NCI-H2196 treated with DMSO at 0.1 percent for 48 hours (cell line): ENCODE data around the gene SGMS1.
"Not testable (repeated sequence)": the region's sequence is repeated elsewhere in the genome, so short reads cannot be mapped to it uniquely, and the experiment has no call there.

Experiments used
- DNase-seq: peaks from one replicate; lab custom pipeline; 2025; ENCODE audit not compliant: unreplicated experiment; lab: John Stamatoyannopoulos, UW

The SGMS1 gene

DNA sequence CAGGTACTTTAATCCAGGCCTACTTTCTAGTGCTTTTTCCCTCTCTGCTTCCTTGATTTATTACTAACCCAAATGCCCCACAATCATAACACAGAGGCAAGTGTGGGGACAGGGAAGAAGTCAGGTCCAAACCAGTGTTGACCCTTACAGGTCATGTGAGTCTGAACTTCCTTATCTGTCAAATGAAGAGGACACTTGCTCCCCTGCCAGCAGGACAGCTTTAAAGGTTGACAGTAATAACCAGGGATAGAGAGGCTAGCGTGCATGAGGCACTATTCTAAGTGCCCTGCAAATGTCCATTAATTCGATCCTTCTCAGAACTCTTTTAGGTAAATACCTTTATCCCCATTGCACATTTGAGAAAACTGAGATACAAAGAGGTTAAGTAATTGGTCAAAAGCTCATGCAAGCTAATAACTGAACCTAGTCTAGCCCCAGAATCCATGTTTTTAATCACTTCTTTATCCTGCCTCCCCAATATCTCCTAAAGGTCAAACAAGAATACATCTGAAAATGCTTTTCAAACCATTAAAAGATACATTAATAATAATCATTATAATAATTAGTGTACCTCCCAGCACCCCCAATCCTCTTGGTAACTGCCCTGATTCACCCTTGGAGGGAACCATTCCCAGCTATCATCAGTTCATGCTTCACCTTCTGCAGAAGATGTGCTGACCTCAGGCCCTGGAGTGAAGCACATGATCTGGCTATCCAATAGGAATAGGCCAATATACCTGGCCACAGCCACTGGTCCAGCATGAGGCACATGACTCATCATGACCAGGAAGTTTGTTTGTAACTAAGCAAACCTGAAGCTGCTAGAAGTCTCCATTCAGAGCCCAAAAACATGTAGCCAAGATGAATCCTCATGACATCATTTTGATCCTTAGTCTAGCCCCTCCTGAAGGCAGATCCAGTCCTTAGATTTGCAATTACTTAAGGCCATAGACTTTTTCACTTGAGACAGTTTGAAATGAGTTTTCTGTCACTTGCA is 40.7 kb downstream of the SGMS1 start:
- DNase-seq: no peak

- DNase-seq: no peak
These were observed 41.7 kb downstream of the SGMS1 start for GRCh38 chr10:50582046-50582445.

DNA sequence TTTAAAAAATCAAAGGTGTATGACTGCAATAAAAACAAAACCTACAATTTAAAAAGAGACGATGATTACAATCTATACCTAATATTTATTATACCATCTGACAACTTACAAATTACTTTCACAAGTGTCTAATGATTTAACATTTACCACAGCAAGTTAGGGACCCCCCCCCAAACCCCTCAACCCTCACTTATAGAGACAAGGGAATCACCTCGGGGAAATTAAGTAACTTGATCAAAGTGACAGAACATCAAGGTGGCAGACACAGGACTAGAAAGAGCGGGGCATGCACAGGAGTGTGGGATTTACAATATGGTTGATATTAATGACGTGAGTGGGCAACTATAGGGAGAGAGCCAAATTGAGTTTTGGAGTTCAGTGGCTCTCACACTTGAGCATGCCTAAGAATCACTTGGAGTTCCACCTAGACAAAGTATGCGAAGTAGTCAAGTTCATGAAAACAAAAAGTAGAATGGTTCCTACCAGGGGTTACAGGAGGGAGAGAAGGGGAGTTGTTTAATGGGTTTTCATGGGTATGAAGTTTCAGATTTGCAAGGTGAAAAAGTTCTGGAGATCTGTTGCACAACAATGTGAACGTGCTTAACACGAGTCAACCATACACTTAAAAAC is 43.4 kb downstream of the SGMS1 start:
- no peak for DNase-seq

GRCh38 chr10:50579491-50580261 is 44.1 kb downstream of the SGMS1 start:
- DNase-seq: no peak

- no peak for DNase-seq
These were observed 44.8 kb downstream of the SGMS1 start for GRCh38 chr10:50578949-50579348.

- no peak for DNase-seq
These were observed 45.9 kb downstream of the SGMS1 start for GRCh38 chr10:50577681-50578350.

DNA sequence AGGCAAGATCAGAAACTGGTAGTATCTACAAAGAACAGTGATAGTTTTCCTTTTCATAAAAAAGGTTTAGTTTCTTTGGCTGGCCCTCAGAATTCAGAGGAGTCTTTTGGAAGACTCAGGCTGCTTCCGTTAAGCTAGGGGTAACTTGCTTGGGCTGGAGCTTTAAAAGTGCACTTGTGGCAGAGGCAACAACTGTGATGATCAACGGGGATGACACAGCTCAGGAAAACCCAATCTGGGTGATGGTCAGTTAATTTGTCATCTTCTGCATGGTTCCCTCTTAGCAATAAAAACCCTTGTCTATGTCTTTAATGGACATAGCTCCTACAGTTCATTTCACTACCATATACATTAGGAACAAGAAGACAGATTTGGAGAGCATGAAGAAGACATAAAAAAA is 46.7 kb downstream of the SGMS1 start:
- no peak for DNase-seq

GRCh38 chr10:50576245-50576815 is 47.4 kb downstream of the SGMS1 start:
- DNase-seq: no peak

DNA sequence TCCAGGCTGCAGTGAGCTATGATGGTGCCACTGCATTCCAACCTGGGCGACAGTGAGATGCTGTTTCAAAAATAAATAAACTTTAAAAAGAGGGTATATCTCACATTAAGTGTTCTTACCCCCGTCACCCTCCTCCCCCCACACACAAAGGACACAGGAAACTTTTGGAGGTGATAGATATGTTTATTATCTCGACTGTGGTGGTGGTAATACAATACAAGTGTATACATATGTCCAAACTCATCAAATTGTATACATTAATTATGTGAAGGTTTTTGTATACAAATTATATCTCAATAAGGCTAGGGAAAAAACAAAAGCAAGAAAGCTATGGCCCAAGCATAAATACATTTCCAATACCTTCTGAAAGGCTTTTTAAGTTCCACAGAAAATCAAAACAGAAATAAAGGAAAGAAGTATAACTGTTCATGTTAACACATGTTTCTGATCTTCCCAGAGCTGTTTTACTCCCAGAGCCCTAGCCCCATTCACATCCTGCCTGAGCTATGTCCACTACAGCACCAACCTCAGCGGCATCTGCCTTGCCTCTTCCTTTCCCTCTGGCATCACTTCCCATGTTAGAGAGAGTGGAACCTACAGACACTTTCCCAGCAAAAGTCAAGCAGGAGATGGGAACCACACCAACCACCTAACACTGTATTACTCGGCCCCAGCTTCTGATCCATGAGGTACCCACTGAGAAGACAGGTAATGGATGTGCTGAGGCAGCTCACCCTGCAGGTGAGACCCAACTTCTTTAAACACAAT is 48.1 kb downstream of the SGMS1 start:
- DNase-seq: no peak

- DNase-seq: no peak
These were observed 48.8 kb downstream of the SGMS1 start for GRCh38 chr10:50574931-50575330.

DNA sequence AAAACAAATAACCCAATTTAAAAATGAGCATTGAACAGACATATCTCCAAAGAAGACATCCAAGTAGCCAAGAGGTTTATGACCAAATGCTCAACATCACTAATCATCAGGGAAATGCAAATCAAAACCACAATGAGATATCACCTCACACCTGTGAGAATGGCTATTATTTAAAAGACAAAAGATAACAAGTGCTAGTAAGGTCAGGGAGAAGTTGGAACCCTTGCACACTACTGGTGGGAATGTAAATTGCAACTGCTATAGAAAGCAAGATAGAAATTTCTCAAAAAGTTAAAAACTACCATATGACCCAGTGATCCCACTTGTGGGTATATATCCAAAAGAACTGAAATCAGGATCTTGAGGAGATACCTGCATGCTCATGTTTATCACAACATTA is 49.5 kb downstream of the SGMS1 start:
- no peak for DNase-seq

GRCh38 chr10:50572017-50572491 is 51.7 kb downstream of the SGMS1 start:
- DNase-seq: no peak

DNA sequence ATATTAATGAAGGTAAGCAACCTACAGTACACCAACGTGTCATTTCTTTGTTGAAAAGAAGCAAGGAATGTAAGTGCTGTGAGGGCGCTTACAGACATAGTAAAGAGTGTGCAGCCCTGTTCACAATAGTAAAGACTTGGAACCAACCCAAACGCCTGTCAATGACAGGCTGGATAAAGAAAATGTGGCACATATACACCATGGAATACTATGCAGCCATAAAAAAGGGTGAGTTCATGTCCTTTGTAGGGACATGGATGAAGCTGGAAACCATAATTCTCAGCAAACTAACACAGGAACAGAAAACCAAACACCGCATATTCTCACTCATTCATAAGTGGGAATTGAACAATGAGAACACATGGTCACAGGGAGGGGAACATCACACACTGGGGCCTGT is 55.0 kb downstream of the SGMS1 start:
- DNase-seq: not testable (repeated sequence)

GRCh38 chr10:50567384-50567783 is 56.4 kb downstream of the SGMS1 start:
- peak; percentile 8 for DNase-seq

GRCh38 chr10:50566150-50566549 is 57.6 kb downstream of the SGMS1 start:
- no peak for DNase-seq

- no peak for DNase-seq
These were observed 58.3 kb downstream of the SGMS1 start for GRCh38 chr10:50565301-50566083.

DNA sequence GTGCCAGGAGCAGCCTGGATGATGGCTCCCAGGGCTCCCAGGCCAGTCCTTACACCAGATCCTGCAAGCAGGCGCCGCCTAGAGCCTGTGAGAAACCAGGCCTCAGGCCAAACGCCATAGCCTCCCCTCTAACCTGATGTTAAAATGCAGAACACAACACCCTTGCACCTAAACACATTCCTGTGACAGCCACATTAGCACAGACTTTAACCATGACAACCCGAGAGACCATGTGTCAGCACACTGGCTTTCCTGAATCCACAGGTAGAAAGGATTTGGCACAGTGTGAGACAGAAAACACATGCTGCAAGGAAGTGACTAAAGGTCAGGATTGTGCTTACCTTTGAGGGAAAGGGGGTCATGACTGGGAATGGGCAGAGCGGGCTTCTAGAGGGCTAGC is 59.9 kb downstream of the SGMS1 start:
- DNase-seq: no peak

- DNase-seq: no peak
These were observed 61.9 kb downstream of the SGMS1 start for GRCh38 chr10:50561816-50562215.

- no peak for DNase-seq
These were observed 62.5 kb downstream of the SGMS1 start for GRCh38 chr10:50561266-50561665.
